Esophagus squamous epithelium (tissue), 5 donors: ENCODE data around the gene UBA6. TPM values are rescaled to one million over a fixed set of nuclear protein-coding genes. Genes with fewer than 3 reads are reported as not detected.
"Not testable (repeated sequence)": the region's sequence is repeated elsewhere in the genome, so short reads cannot be mapped to it uniquely, and the experiment has no call there.

Source experiments
- DNase-seq: peaks from one replicate; lab custom pipeline; 2025; lab: John Stamatoyannopoulos, UW
- H3K27ac ChIP-seq, 4 donors: fragments of 200-600 bp; sonication (generic); one replicate each; pipeline ENCODE4 v1.5.1; 2016 to 2019; ENCODE audit warnings: mild to moderate bottlenecking in 1 of 4
- H3K27me3 ChIP-seq, 4 donors: fragments of 200-600 bp; sonication (generic); 1 replicate in 3 of 4; 2 replicates in 1 of 4; pipeline versions ENCODE4 v1.5.1 to v1.6.0; 2017 to 2021; ENCODE audit warnings: antibody characterized with exemption in 1 of 4
- H3K36me3 ChIP-seq, 3 donors: fragments of 200-600 bp; sonication (generic); one replicate each; pipeline ENCODE4 v1.5.1; 2016 to 2019
- H3K4me1 ChIP-seq, 3 donors: fragments of 200-600 bp; sonication (generic); one replicate each; pipeline ENCODE4 v1.5.1; 2017 to 2019
- H3K4me3 ChIP-seq, 4 donors: fragments of 200-600 bp; sonication (generic); 1 replicate in 3 of 4; 2 replicates in 1 of 4; pipeline ENCODE4 v1.5.1; 2016 to 2019; ENCODE audit warnings: mild to moderate bottlenecking in 2 of 4, moderate library complexity in 1 of 4
- H3K9me3 ChIP-seq, 3 donors: fragments of 200-600 bp; sonication (generic); one replicate each; pipeline ENCODE4 v1.5.1; 2016 to 2019
- CTCF ChIP-seq, 6 experiments: fragments of 450-650 bp in 4 of 6; fragments of 200-600 bp in 2 of 6; sonication (generic) in 2 of 6; IDR thresholded peaks; one replicate each; pipeline ENCODE4 v1.5.1; 2016 to 2019; ENCODE audit warnings: antibody characterized with exemption in 6 of 6, mild to moderate bottlenecking in 4 of 6, moderate library complexity in 4 of 6
- POLR2A ChIP-seq, 4 donors: fragments of 450-650 bp; IDR thresholded peaks; one replicate each; pipeline ENCODE4 v1.6.1; 2017; ENCODE audit warnings: antibody characterized with exemption in 4 of 4, mild to moderate bottlenecking in 4 of 4, moderate library complexity in 3 of 4
- WGBS, 2 donors: methylation state at CpG; one replicate each; pipeline ENCODE4 v1.1.5; 2018; 5-methylcytosine and 5-hydroxymethylcytosine counted together
- intact Hi-C: fragments of 100-400 bp; cut with DNase I; formaldehyde crosslinking; loops from one replicate; pipeline ENCODE4 v1.15.0; 2022
- total RNA-seq, 4 donors: library from RNA; depleted of rRNA; stranded (reverse); fragments of >200 nt; gene quantifications; one replicate each; pipeline ENCODE4 v1.1.0, GENCODE V29; 2016
- donor health status: DM: yes; HTN: yes; CAD: no.

UBA6 gene
- total RNA-seq, 4 donors from 2014 or later = 51.5 to 103 (median 87.8) TPM

- intact Hi-C loops = no loop called here
- H3K9me3 ChIP-seq = no peaks in the 10 kb centered on the region
- H3K4me3 ChIP-seq = no peak overlapping the region
- no peaks in the 10 kb centered on the region for H3K27me3 ChIP-seq
- DNase-seq = no peak
- no peak overlapping the region for H3K27ac ChIP-seq
- no peak for TF ChIP-seq POLR2A (IDR thresholded peaks at IDR 0.05)
- TF ChIP-seq CTCF (IDR thresholded peaks at IDR 0.05) = no peak
- H3K36me3 ChIP-seq = no peaks in the 10 kb centered on the region
- no peaks in the 10 kb centered on the region for H3K4me1 ChIP-seq
- 42 to 58% methylated on average over 4 of the region's 4 CpGs for WGBS, 2 donors
Observed at GRCh38 chr4:67744561-67745283, 43.8 kb upstream of the UBA6 start.

- H3K27ac ChIP-seq = no peak overlapping the region
- no peak overlapping the region for H3K4me3 ChIP-seq
- no peaks in the 10 kb centered on the region for H3K9me3 ChIP-seq
- no peaks in the 10 kb centered on the region for H3K36me3 ChIP-seq
- H3K27me3 ChIP-seq = no peaks in the 10 kb centered on the region
- intact Hi-C loops = no loop called here
- no peak for DNase-seq
- TF ChIP-seq CTCF (IDR thresholded peaks at IDR 0.05) = no peak
- no peak for TF ChIP-seq POLR2A (IDR thresholded peaks at IDR 0.05)
- H3K4me1 ChIP-seq = no peaks in the 10 kb centered on the region
- WGBS, 2 donors = 86 to 91% methylated on average over 3 of the region's 3 CpGs
Observed at GRCh38 chr4:67743194-67743593, 42.2 kb upstream of the UBA6 start.

GRCh38 chr4:67736262-67736661 is 35.3 kb upstream of the UBA6 start:
- no peaks in the 10 kb centered on the region for H3K4me1 ChIP-seq
- H3K9me3 ChIP-seq = no peaks in the 10 kb centered on the region
- no peak overlapping the region for H3K4me3 ChIP-seq
- no peak for TF ChIP-seq CTCF (IDR thresholded peaks at IDR 0.05)
- no peak for TF ChIP-seq POLR2A (IDR thresholded peaks at IDR 0.05)
- 93 to 94% methylated on average over 1 of the region's 1 CpG for WGBS, 2 donors
- no peaks in the 10 kb centered on the region for H3K27me3 ChIP-seq
- intact Hi-C loops = no loop called here
- no peak for DNase-seq
- no peaks in the 10 kb centered on the region for H3K36me3 ChIP-seq
- no peak overlapping the region for H3K27ac ChIP-seq

GRCh38 chr4:67735325-67735724 is 34.4 kb upstream of the UBA6 start:
- no peaks in the 10 kb centered on the region for H3K4me1 ChIP-seq
- TF ChIP-seq POLR2A (IDR thresholded peaks at IDR 0.05) (no peak), CTCF (IDR thresholded peaks at IDR 0.05) (no peak)
- no peak for DNase-seq
- no peaks in the 10 kb centered on the region for H3K36me3 ChIP-seq
- intact Hi-C loops = no loop called here
- no peak overlapping the region for H3K4me3 ChIP-seq
- H3K27ac ChIP-seq = no peak overlapping the region
- H3K27me3 ChIP-seq = no peaks in the 10 kb centered on the region
- no peaks in the 10 kb centered on the region for H3K9me3 ChIP-seq

GRCh38 chr4:67730511-67730910 is 29.6 kb upstream of the UBA6 start:
- H3K9me3 ChIP-seq, intact Hi-C loops, H3K4me1 ChIP-seq, H3K27ac ChIP-seq, H3K4me3 ChIP-seq, H3K27me3 ChIP-seq, DNase-seq, H3K36me3 ChIP-seq: not testable (repeated sequence)
- WGBS, 2 donors = 45 to 55% methylated on average over 3 of the region's 3 CpGs
